Ishikawa (cell line): ENCODE results near the gene SLC10A7.
A peak's percentile ranks its signal among the peaks of the same experiment; 100 is the strongest.

Experiments used
- CEBPB ChIP-seq: IDR thresholded peaks from 2 replicates; pipeline ENCODE4 v1.6.1; 2012
- CREB1 ChIP-seq: IDR thresholded peaks from 2 replicates; pipeline ENCODE4 v1.6.1; 2012; ENCODE audit warnings: low read depth
- EGR1 ChIP-seq: IDR thresholded peaks from 2 replicates; pipeline ENCODE4 v1.6.1; 2012
- EP300 ChIP-seq: IDR thresholded peaks from 2 replicates; pipeline ENCODE4 v1.6.1; 2012; ENCODE audit warnings: borderline replicate concordance
- FOXM1 ChIP-seq: IDR thresholded peaks from 2 replicates; pipeline ENCODE4 v1.6.1; 2012; ENCODE audit warnings: low read depth, borderline replicate concordance
- NFIC ChIP-seq: IDR thresholded peaks from 2 replicates; pipeline ENCODE4 v1.6.1; 2012
- RAD21 ChIP-seq: IDR thresholded peaks from 2 replicates; pipeline ENCODE4 v1.6.1; 2012; ENCODE audit warnings: low read depth
- TAF1 ChIP-seq: IDR thresholded peaks from 2 replicates; pipeline ENCODE4 v1.6.1; 2012; ENCODE audit warnings: low read depth, mild to moderate bottlenecking
- YY1 ChIP-seq: IDR thresholded peaks from 2 replicates; pipeline ENCODE4 v1.6.1; 2012; ENCODE audit warnings: low read depth
- ZBTB7A ChIP-seq: IDR thresholded peaks from 2 replicates; pipeline ENCODE4 v1.6.1; 2012; ENCODE audit warnings: low read depth
- TF ChIP-seq, protein P1 (sequence below): IDR thresholded peaks from 2 replicates; pipeline ENCODE4 v1.6.1; 2012
- TF ChIP-seq, protein P2 (sequence below): IDR thresholded peaks from 2 replicates; pipeline ENCODE4 v1.6.1; 2012

DNA sequence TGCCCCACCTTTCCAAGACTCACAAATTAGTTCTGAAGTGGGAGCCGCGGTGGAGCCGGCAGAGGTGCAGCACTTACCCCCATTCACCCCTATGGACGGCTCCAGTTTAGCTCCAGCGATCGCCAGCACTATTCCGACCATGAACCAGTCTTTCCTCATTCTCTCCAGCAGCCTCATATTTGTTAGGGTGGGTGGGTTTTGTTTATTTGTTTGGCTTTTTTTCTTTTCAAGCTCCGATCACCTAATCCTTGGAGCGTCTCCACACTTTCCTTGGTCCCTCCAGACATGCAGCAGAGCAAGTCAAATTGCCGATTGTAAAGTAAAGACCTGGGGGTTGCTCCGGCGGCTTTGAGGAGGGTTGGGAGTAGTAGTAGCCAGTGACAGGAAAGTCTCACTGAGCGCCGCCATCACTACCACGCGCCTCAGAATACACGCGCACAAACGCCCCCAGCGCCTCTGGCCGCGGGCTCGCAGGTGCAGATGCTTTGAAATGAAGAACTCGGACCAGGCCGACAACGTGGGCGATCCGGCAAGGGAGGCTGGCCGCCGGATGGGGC is at the start of gene SLC10A7:
- TF ChIP-seq, protein P1, sequence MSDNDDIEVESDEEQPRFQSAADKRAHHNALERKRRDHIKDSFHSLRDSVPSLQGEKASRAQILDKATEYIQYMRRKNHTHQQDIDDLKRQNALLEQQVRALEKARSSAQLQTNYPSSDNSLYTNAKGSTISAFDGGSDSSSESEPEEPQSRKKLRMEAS: no peak
- TF ChIP-seq CREB1: no peak
- no peak for TF ChIP-seq RAD21
- peak; percentile 96 for TF ChIP-seq YY1
- TF ChIP-seq FOXM1: no peak
- no peak for TF ChIP-seq NFIC
- TF ChIP-seq, protein P2, sequence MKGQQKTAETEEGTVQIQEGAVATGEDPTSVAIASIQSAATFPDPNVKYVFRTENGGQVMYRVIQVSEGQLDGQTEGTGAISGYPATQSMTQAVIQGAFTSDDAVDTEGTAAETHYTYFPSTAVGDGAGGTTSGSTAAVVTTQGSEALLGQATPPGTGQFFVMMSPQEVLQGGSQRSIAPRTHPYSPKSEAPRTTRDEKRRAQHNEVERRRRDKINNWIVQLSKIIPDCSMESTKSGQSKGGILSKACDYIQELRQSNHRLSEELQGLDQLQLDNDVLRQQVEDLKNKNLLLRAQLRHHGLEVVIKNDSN: no peak
- no peak for TF ChIP-seq CEBPB
- peak; percentile 28; the same call in 1 of the 2 replicates for TF ChIP-seq EP300
- TF ChIP-seq TAF1: peak; percentile 44; the same call in 1 of the 2 replicates
- no peak for TF ChIP-seq EGR1
- TF ChIP-seq ZBTB7A: no peak; the same call in 1 of the 2 replicates
